A549 (cell line): Measurements from ENCODE around the gene FGD5. TPM values are rescaled to one million over a fixed set of nuclear protein-coding genes. Genes with fewer than 3 reads are reported as not detected.

Experiments
- ATAC-seq, 2 experiments: fragments of 200-7000 bp in 1 of 2; fragments of >200 bp in 1 of 2; cut with Nextera tagmentation in 1 of 2; cut with Tn5 transposase in 1 of 2; 3 replicates each; pipeline versions ENCODE4 v1.8.0 to v1.9.1; 2018 to 2020; ENCODE audit warnings: mild to moderate bottlenecking in 1 of 2, moderate library complexity in 1 of 2
- CTCF ChIA-PET: fragments of 300-600 bp; sonication (Branson Sonifier 250); formaldehyde crosslinking; extraction: SDS; loops from one replicate; lab custom pipeline; 2021; ENCODE audit warnings: antibody characterized with exemption, inconsistent platforms; lab: Yijun Ruan, JAX
- POLR2A ChIA-PET: fragments of 350-600 bp; formaldehyde crosslinking; extraction: SDS; loops from one replicate; lab custom pipeline; 2021; ENCODE audit warnings: antibody characterized with exemption, inconsistent platforms; lab: Yijun Ruan, JAX
- DNase-seq, 2 experiments: peaks; one replicate each; pipeline versions ENCODE4 v3.0.0 to v3.0.0-alpha.2; 2011 to 2016; ENCODE audit warnings: low read depth in 1 of 2, low spot score in 1 of 2
- FAIRE-seq: peaks from 2 replicates; lab custom pipeline; 2011; peaks lifted over from hg19 to GRCh38; lab: Jason Lieb, UNC
- H3K27ac ChIP-seq, 2 experiments: fragments of >200 bp; sonication (Bioruptor Twin); formaldehyde crosslinking; 3 replicates each; pipeline ENCODE4 v1.5.1; 2016 to 2017
- H3K4me1 ChIP-seq: fragments of >200 bp; sonication (Bioruptor Twin); formaldehyde crosslinking; 3 replicates; pipeline ENCODE4 v1.6.1; 2016
- H3K4me2 ChIP-seq: fragments of >200 bp; sonication (Bioruptor Twin); formaldehyde crosslinking; 3 replicates; pipeline ENCODE4 v1.6.1; 2016
- H3K4me3 ChIP-seq: fragments of >200 bp; sonication (Bioruptor Twin); formaldehyde crosslinking; 3 replicates; pipeline ENCODE4 v1.5.1; 2016
- H3K9me3 ChIP-seq: fragments of >200 bp; sonication (Bioruptor Twin); formaldehyde crosslinking; 3 replicates; pipeline ENCODE4 v1.6.1; 2016
- EHMT2 ChIP-seq: fragments of 200-600 bp; sonication (generic); IDR thresholded peaks from 2 replicates; pipeline ENCODE4 v1.6.1; 2016; ENCODE audit warnings: antibody characterized with exemption, low read depth, mild to moderate bottlenecking, moderate library complexity
- HMGXB4 ChIP-seq: fragments of 250-450 bp; sonication (Bioruptor Pico); IDR thresholded peaks from 2 replicates; pipeline ENCODE4 v1.5.0; 2021; ENCODE audit warnings: mild to moderate bottlenecking, moderate library complexity, borderline replicate concordance
- HOXA7 ChIP-seq: fragments of 250-450 bp; sonication (Bioruptor Pico); IDR thresholded peaks from 2 replicates; pipeline ENCODE4 v1.5.0; 2020; ENCODE audit warnings: mild to moderate bottlenecking, moderate library complexity
- HOXB13 ChIP-seq: fragments of 250-450 bp; sonication (Bioruptor Pico); IDR thresholded peaks from 2 replicates; pipeline ENCODE4 v1.5.0; 2020; ENCODE audit warnings: low read depth, mild to moderate bottlenecking, moderate library complexity
- KDM1A ChIP-seq: fragments of 200-600 bp; sonication (generic); IDR thresholded peaks from 2 replicates; pipeline ENCODE4 v1.6.1; 2016; ENCODE audit warnings: low read depth, mild to moderate bottlenecking
- MAFK ChIP-seq: fragments of 450-650 bp; IDR thresholded peaks from 2 replicates; pipeline ENCODE4 v1.6.1; 2014; ENCODE audit not compliant: partially characterized antibody
- MAX ChIP-seq: IDR thresholded peaks from 2 replicates; pipeline ENCODE4 v1.6.1; 2012
- MAZ ChIP-seq: fragments of 150-350 bp; IDR thresholded peaks from 2 replicates; pipeline ENCODE4 v1.6.1; 2014; ENCODE audit warnings: antibody characterized with exemption, low read depth, low read length, borderline replicate concordance
- MYC ChIP-seq: IDR thresholded peaks from 2 replicates; pipeline ENCODE4 v1.6.1; 2012; ENCODE audit warnings: mild to moderate bottlenecking, inconsistent platforms, low read length, improper control_type of control experiment, borderline replicate concordance
- NPAS2 ChIP-seq: fragments of 250-450 bp; sonication (Bioruptor Pico); IDR thresholded peaks from 2 replicates; pipeline ENCODE4 v1.8.0; 2022; ENCODE audit warnings: mild to moderate bottlenecking, moderate library complexity, borderline replicate concordance
- NR3C1 ChIP-seq: fragments of >200 bp; sonication (Bioruptor Twin); formaldehyde crosslinking; IDR thresholded peaks from 3 replicates; pipeline ENCODE4 v1.6.1; 2017
- POLR2AphosphoS2 ChIP-seq: conservative IDR thresholded peaks from 2 replicates; pipeline ENCODE4 v1.6.1; 2012; ENCODE audit warnings: low read length, improper control_type of control experiment, inconsistent platforms
- RAD21 ChIP-seq, 2 experiments: fragments of >200 bp in 1 of 2; sonication (Bioruptor Twin) in 1 of 2; formaldehyde crosslinking in 1 of 2; IDR thresholded peaks in 1 of 2; conservative IDR thresholded peaks in 1 of 2; 2 replicates in 1 of 2; 3 replicates in 1 of 2; pipeline ENCODE4 v1.6.1; 2012 to 2018; ENCODE audit warnings: inconsistent platforms in 1 of 2
- RARB ChIP-seq: fragments of 250-450 bp; sonication (Bioruptor Pico); IDR thresholded peaks from 2 replicates; pipeline ENCODE4 v1.8.0; 2021; ENCODE audit warnings: mild to moderate bottlenecking, moderate library complexity
- RFX5 ChIP-seq: fragments of 450-650 bp; IDR thresholded peaks from 2 replicates; pipeline ENCODE4 v1.7.1; 2014; ENCODE audit warnings: antibody characterized with exemption, mild to moderate bottlenecking, moderate library complexity
- SREBF2 ChIP-seq: fragments of 450-650 bp; IDR thresholded peaks from 2 replicates; pipeline ENCODE4 v1.6.1; 2014; ENCODE audit warnings: mild to moderate bottlenecking, moderate library complexity
- TFCP2L1 ChIP-seq: fragments of 250-450 bp; sonication (Bioruptor Pico); IDR thresholded peaks from 2 replicates; pipeline ENCODE4 v1.5.0; 2021; ENCODE audit warnings: mild to moderate bottlenecking
- ZC3H11A ChIP-seq: fragments of 450-650 bp; IDR thresholded peaks from 2 replicates; pipeline ENCODE4 v1.6.1; 2014; ENCODE audit warnings: antibody characterized with exemption, mild to moderate bottlenecking
- ZNF302 ChIP-seq: fragments of 250-450 bp; sonication (Bioruptor Pico); IDR thresholded peaks from 2 replicates; pipeline ENCODE4 v1.9.0; 2021; ENCODE audit warnings: inconsistent platforms, mild to moderate bottlenecking, moderate library complexity
- WGBS: methylation state at CpG from one replicate; pipeline ENCODE4 v1.1.6; 2017; ENCODE audit errors: missing lambda C conversion rate; 5-methylcytosine and 5-hydroxymethylcytosine counted together
- polyA plus RNA-seq, 4 experiments: library from polyadenylated mRNA; depleted of rRNA in 3 of 4; stranded (reverse); fragments of >200 nt; fragmentation: RNase III in 1 of 4; extraction: RNeasy Plus Mini Kit Qiagen cat#74134 plus additional on column Dnase treatment in 1 of 4; gene quantifications; 2 replicates in 3 of 4; 3 replicates in 1 of 4; pipeline ENCODE4 v1.2.3, GENCODE V29; 2011 to 2017
- TF ChIP-seq, protein P1 (sequence below): fragments of >200 bp; sonication (Bioruptor Twin); formaldehyde crosslinking; IDR thresholded peaks from 2 replicates; pipeline ENCODE4 v1.6.1; 2016
- TF ChIP-seq, protein P2 (sequence below): fragments of >200 bp; sonication (Bioruptor Twin); formaldehyde crosslinking; IDR thresholded peaks from 3 replicates; pipeline ENCODE4 v1.5.1; 2016
- TF ChIP-seq, protein P3 (sequence below): fragments of 150-350 bp; IDR thresholded peaks from 2 replicates; pipeline ENCODE4 v1.6.1; 2014; ENCODE audit warnings: low read depth, mild to moderate bottlenecking, low read length

FGD5 gene
- polyA plus RNA-seq, 2 of the 4 experiments (the other 2 are of a cell fraction), result 0.16 TPM; not detected in 1

GRCh38 chr3:14775011-14775410, 43.8 kb upstream of the FGD5 start:
- no peak for ATAC-seq
- WGBS, result 61% methylated on average over 7 of the region's 7 CpGs
- H3K27ac ChIP-seq, result no peak overlapping the region
- H3K4me1 ChIP-seq, result no peaks in the 10 kb centered on the region
- POLR2A ChIA-PET, result no interaction called here
- H3K4me2 ChIP-seq, result no peak overlapping the region
- no peak for TF ChIP-seq MAZ
- no peak for TF ChIP-seq HOXB13 (CRISPR knock-in tag)
- no peak for TF ChIP-seq NPAS2 (CRISPR knock-in tag)
- TF ChIP-seq HOXA7 (CRISPR knock-in tag), result no peak
- TF ChIP-seq HMGXB4, result no peak
- TF ChIP-seq EHMT2, result no peak
- no peak for TF ChIP-seq POLR2AphosphoS2
- H3K9me3 ChIP-seq, result peaks cover 8% of the 10 kb centered on the region; the same call in 1 of the 3 replicates
- no peak overlapping the region for H3K4me3 ChIP-seq
- no peak for FAIRE-seq
- DNase-seq, result no peak
- CTCF ChIA-PET, result interaction anchor here (1.3 to 1.7 kb wide), 2 partner anchors 9 to 147 kb away, joined by 3 to 7 read pairs; no protein-coding TSS in a partner anchor

DNA sequence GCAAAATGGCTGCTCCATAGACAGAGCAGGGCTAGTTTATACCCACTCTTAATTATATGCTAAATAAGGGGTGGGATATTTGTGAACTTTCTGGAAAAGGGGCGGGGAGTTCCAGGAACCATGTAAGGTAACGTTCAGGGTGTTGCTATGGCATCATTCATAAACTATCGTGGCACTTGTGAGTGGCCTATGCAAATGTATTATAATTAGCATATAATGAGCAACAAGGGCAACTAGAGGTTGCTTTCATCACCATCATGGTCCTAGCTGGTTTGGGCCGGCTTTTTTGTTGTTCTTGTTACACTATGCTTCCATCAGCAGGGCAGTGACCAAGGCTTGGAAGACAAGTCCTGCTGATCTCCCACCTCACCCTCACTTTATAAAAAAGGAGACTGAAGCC, 43.2 kb upstream of the FGD5 start:
- Histone ChIP-seq H3K9me3 (peaks cover 8% of the 10 kb centered on the region; the same call in 1 of the 3 replicates), H3K4me3 (no peak overlapping the region), H3K4me2 (no peak overlapping the region), H3K4me1 (no peaks in the 10 kb centered on the region), H3K27ac (no peak overlapping the region)
- ChIA-PET POLR2A (no interaction called here), CTCF (interaction anchor here (1.3 kb wide), 1 partner anchor 9 kb away, joined by 3 read pairs; no protein-coding TSS in a partner anchor)
- DNase-seq (no peak), ATAC-seq (no peak), FAIRE-seq (no peak)
- WGBS, result 51% methylated on average over 4 of the region's 4 CpGs
- TF ChIP-seq MYC (no peak), MAX (no peak), NPAS2 (CRISPR knock-in tag) (no peak), ZC3H11A (no peak), RAD21 (conservative IDR thresholded peaks at IDR 0.05 in 1 of 2, IDR thresholded peaks at IDR 0.05 in 1 of 2) (no peak), NR3C1 (no peak), MAFK (no peak), TFCP2L1 (CRISPR knock-in tag) (no peak), ZNF302 (no peak), HOXA7 (CRISPR knock-in tag) (no peak), SREBF2 (no peak), RFX5 (no peak), KDM1A (no peak), RARB (no peak)
- TF ChIP-seq, protein P1, sequence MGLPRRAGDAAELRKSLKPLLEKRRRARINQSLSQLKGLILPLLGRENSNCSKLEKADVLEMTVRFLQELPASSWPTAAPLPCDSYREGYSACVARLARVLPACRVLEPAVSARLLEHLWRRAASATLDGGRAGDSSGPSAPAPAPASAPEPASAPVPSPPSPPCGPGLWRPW, result no peak
- TF ChIP-seq, protein P2, sequence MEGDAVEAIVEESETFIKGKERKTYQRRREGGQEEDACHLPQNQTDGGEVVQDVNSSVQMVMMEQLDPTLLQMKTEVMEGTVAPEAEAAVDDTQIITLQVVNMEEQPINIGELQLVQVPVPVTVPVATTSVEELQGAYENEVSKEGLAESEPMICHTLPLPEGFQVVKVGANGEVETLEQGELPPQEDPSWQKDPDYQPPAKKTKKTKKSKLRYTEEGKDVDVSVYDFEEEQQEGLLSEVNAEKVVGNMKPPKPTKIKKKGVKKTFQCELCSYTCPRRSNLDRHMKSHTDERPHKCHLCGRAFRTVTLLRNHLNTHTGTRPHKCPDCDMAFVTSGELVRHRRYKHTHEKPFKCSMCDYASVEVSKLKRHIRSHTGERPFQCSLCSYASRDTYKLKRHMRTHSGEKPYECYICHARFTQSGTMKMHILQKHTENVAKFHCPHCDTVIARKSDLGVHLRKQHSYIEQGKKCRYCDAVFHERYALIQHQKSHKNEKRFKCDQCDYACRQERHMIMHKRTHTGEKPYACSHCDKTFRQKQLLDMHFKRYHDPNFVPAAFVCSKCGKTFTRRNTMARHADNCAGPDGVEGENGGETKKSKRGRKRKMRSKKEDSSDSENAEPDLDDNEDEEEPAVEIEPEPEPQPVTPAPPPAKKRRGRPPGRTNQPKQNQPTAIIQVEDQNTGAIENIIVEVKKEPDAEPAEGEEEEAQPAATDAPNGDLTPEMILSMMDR, result no peak
- TF ChIP-seq, protein P3, sequence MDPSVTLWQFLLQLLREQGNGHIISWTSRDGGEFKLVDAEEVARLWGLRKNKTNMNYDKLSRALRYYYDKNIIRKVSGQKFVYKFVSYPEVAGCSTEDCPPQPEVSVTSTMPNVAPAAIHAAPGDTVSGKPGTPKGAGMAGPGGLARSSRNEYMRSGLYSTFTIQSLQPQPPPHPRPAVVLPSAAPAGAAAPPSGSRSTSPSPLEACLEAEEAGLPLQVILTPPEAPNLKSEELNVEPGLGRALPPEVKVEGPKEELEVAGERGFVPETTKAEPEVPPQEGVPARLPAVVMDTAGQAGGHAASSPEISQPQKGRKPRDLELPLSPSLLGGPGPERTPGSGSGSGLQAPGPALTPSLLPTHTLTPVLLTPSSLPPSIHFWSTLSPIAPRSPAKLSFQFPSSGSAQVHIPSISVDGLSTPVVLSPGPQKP, result no peak
